ENCODE results near the gene CMTM8. TPM values are rescaled to one million over a fixed set of nuclear protein-coding genes. Genes with fewer than 3 reads are reported as not detected.

The CMTM8 gene
- total and polyA plus RNA-seq, 11 donors = 1.7 to 12.1 (median 3.6) TPM

DNA sequence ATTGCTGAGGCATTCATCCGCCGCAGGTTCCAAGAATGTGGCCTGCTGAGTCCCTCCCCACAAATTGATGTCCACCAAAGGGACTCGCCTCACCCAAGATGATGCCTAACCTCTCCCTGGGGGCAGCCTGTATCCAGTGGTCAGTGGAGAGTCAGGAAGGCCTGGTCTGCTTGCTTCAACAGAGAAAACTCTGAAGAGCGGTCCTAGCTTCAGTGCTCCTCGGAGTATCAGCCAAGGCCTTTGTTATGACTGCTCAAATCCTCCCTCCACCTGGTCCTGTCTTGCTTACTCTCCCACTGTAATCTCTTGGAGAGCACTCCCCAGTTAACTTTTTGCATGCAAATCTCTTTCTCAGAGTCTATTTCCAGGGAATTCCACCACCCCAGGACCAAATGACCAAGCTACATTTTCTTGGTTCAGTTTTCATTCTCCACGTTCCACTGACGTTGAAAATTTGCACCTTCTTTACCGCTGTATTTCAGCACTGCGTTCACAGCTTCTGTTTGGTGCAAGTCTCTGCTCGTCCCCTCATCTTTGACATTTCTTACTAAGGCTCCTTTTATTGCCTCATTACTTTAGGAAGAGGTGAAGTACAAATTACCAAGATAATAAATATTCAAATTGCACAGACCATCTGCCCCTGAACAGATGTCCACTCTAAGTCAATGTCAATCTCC, 175.5 kb downstream of the CMTM8 start:
- peak overlapping the region in 7 of 12 donors; percentile 18 to 84 (median 57) for H3K27ac ChIP-seq

GRCh38 chr3:32414522-32415202, 176.2 kb downstream of the CMTM8 start:
- Histone ChIP-seq H3K9me3 (peaks cover 0 to 5% (median 0%) of the 10 kb centered on the region in 12 donors), H3K4me1 (peaks cover 0 to 59% (median 12%) of the 10 kb centered on the region in 12 donors), H3K27ac (peak overlapping the region in 11 of 12 donors; percentile 14 to 84 (median 63)), H3K4me3 (no peak overlapping the region), H3K36me3 (no peaks in the 10 kb centered on the region), H3K27me3 (no peaks in the 10 kb centered on the region)
- TF ChIP-seq CTCF (IDR thresholded peaks at IDR 0.05) (no peak), POLR2A (IDR thresholded peaks at IDR 0.05) (no peak)
- ATAC-seq (peak in 3 of 4 donors; percentile 68 to 94 (median 77)), DNase-seq (peak in 3 of 5 donors; percentile 36 to 57 (median 39))
- intact Hi-C loops (cut with DNase I) = no loop called here
- WGBS, 4 donors = 62 to 72% (median 68%) methylated on average over 6 of the region's 6 CpGs

More for the DNA sequence above, 175.5 kb downstream of the CMTM8 start:
- Histone ChIP-seq H3K27me3 (no peaks in the 10 kb centered on the region), H3K4me1 (peaks cover 0 to 59% (median 11%) of the 10 kb centered on the region in 12 donors), H3K36me3 (no peaks in the 10 kb centered on the region), H3K4me3 (no peak overlapping the region), H3K9me3 (peaks cover 0 to 2% (median 0%) of the 10 kb centered on the region in 12 donors)
- intact Hi-C loops (cut with DNase I) = no loop called here
- TF ChIP-seq POLR2A (IDR thresholded peaks at IDR 0.05) (no peak), CTCF (IDR thresholded peaks at IDR 0.05) (no peak)
- no peak for ATAC-seq
- DNase-seq = no peak
- WGBS, 4 donors = 69 to 88% (median 83%) methylated on average over 10 of the region's 10 CpGs

DNA sequence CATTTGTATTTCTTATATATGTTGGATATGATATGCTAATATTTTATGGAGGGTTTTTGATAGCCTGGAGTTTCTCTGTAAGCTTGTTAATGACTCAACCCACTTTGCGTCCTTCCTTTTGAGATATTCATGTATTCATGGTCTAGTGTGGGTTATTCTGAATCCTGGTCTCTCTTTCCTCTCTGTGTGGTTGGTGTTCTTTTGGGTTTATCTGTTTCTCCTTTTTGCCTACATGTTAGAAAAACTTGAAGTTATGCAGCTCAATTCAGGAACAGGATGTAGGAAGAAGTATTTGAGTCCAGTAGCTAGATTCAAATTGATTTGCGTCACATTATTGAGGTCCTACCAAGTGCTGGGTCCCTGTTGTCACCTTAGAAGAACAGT, 181.3 kb downstream of the CMTM8 start:
- no peaks in the 10 kb centered on the region for H3K27me3 ChIP-seq
- DNase-seq (no peak), ATAC-seq (peak in 1 of 4 donors; percentile 16)
- H3K27ac ChIP-seq = peak overlapping the region in 6 of 12 donors; percentile 37 to 88 (median 58)
- peaks cover 0 to 5% (median 0%) of the 10 kb centered on the region in 12 donors for H3K9me3 ChIP-seq
- TF ChIP-seq CTCF (IDR thresholded peaks at IDR 0.05) = no peak
- TF ChIP-seq POLR2A (IDR thresholded peaks at IDR 0.05) = no peak
- peaks cover 0 to 82% (median 32%) of the 10 kb centered on the region in 12 donors for H3K4me1 ChIP-seq
- no peaks in the 10 kb centered on the region for H3K36me3 ChIP-seq
- 86 to 90% (median 87%) methylated on average over 2 of the region's 2 CpGs for WGBS, 4 donors
- no peak overlapping the region for H3K4me3 ChIP-seq
- intact Hi-C loops (cut with DNase I) = no loop called here

Other genes with a start within 250 kb of the CMTM8 start
- 100 to 1,000 TPM; 123 to 340 (median 173) TPM for gene GPD1L, start 132.1 kb upstream of the CMTM8 start, total RNA-seq
- gene GPD1L, start 132.1 kb upstream of the CMTM8 start, polyA plus RNA-seq = 100 to 1,000 TPM in 1 of 2 donors, 10 to 100 TPM in 1; 97.4 to 120 TPM
- 10 to 100 TPM in 1 of 9 donors, 1 to 10 TPM in 8; 2.3 to 16.8 (median 3.6) TPM for gene CMTM7, start 153.2 kb downstream of the CMTM8 start, total RNA-seq
- 1 to 10 TPM; 2.7 to 3.8 TPM for gene CMTM7, start 153.2 kb downstream of the CMTM8 start, polyA plus RNA-seq